ENCODE measurements around the gene LLGL1.

Gene LLGL1

DNA sequence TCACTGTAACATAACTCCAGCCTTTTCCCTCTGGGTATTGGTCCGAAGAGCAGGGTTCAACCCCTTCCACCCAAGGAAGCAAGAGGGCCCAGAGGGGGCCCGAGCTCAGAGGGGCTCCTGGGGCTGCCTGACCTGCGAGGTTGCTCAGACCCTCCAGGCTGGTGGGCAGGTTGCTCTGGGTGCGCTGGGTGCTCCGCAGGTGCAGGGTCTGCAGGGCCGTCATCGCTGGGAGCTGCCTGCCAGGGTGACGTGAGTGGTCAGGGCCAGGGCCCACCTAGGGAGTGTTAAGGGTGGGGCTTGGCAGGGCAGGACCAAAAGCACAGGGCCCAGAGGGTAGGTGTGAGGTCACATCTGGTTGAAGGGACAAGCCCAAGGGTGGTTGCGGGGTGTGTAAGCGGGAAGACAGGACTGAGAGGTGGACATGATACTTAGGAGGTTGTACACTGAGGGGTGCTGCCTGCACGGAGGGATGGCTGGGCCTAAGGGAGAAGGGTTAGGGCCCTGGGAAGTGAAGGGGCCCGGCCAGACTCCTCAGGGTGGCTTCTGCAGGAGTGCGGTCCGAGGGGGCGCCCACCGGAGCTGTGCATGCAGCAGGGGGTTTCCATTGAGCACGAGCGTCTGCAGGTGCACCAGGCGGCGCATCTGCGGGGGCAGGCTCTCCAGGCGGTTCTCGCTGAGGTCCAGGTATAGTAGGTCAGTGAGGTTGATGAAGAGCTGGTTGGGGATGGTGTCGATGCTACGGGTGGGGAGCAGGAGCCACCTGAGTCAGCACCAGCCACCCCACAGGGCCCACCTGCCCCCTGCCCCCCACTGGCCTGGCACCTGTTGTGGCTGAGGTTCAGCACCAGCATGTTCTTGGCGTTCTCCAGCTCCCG, 28.7 kb downstream of the LLGL1 start:
- DNase-seq, result no peak

DNA sequence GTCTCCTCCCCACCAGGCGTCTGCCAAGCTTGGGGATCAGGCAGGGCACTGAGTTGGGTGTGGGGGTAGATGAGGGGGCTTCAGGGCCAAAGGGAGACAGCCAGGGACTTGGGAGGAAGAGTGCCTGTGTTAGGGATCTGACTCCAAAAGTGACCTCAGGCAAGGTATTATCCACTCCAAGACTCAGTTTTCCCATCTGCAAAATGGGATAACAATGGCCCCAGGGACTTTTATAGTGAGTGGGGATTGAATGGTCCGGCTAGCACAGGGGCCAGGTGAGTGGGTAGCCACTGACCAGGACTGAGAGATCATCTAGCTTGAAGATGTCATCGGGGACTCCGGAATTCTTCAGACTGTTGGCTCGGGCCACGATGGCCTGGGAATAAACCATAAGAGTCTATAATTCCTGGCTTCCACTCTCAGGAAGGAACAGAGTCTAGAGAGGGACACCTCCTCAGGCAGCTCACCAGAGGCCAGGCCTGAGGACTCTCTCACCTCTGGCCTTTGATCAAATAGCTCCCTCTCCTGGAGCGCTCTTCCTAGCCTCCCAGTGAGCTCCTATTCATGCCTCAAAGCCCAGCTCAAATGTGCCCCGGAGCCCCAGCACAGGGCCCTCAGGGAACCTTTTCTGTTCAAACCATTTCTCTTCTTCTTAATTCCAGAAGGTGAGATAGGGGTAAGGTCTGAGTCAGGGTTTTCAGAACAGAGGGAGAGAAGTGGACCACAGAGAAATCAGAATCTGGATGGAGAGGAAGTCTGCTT, 29.6 kb downstream of the LLGL1 start:
- no peak for DNase-seq

DNA sequence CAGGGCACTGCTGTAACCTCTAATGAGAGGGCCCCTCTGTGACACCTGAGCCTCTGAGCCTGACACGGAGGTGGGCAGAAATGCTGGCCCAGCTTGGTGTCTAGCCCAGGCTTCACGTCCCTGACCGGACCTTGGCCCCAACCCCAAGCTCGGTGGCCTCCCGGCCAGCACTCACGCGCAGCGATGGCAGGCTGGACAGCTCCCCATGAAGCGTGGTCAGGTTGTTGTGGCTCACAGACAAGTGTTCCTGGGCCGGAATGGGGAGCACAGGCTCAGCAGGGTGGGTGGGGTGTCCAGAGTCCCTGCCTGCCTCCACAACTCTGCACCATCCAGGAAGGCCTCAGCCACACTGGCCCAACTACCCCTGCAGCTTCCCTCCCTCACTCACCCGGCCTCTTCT, 30.9 kb downstream of the LLGL1 start:
- DNase-seq, result no peak

DNA sequence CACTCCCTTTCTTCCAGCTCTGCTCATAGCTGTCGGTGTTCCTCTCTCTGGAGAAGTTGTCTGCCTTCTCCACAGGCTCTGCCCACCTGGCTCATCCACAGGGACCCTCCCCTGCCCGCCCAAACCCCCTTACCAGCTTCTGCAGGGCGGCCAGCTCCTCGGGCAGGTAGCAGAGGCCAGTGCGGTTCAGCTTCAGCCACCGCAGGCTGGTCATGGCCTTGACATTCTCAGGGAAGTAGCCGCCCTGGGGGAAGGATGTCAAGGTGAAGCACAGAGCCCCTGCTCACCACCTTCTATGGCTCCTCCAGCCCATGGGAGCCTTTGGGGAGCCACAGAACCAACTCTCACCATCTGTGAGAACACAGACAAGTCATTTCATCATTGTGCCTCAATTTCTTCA, 31.3 kb downstream of the LLGL1 start:
- no peak for DNase-seq

DNA sequence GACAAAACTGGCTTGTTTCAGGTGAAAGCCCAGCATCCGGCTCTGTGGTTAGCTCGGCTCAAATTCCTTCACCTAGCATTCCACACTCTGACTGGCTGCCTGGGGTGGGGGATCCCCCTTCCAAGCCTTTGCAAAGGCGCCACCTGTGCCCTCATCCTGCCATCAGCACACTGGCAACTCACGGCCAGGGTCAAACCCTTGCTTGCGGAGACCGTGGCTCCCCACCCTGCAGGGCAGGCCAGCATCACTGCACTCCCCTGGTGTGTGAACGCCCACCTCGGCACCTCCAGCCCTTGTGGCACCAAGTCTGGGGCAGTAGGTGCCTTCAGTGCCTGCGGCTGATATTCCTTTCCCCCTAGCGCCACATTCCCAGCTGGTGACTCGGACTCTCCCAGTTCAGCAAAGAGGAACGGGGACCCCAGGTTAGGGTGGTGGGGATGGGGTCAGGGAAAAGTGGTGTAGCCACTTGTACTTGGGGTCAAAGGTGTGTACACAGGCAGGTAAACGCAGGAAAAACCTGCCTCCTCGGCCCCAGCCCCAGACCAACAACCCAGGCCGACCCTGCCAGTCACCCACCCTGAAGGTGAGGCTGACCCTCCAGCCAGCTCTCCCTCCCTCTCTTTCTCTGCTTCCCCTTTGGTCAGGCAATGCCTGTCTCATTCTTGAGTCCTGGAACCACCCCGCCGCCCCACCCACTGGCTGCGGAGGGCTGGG, 32.0 kb downstream of the LLGL1 start:
- DNase-seq, result no peak

DNA sequence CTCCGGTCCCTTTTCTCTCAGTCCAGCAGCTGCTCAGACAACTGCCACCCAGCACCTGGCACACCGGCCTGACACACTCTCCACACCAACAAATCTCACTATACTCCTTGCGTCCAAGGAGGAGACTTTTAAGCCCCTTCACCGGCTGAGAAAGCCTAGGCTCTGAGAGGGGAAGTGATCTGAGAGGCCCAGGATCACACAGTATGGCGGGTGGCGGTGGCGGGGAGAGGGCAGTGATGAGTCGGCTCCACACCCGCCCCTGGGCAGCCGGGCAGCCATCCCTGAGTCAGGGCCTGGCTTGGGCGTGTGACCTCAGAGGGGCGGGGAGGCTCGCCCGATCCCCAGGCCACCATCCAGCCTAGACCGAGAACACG, 32.5 kb downstream of the LLGL1 start:
- DNase-seq, result no peak

DNA sequence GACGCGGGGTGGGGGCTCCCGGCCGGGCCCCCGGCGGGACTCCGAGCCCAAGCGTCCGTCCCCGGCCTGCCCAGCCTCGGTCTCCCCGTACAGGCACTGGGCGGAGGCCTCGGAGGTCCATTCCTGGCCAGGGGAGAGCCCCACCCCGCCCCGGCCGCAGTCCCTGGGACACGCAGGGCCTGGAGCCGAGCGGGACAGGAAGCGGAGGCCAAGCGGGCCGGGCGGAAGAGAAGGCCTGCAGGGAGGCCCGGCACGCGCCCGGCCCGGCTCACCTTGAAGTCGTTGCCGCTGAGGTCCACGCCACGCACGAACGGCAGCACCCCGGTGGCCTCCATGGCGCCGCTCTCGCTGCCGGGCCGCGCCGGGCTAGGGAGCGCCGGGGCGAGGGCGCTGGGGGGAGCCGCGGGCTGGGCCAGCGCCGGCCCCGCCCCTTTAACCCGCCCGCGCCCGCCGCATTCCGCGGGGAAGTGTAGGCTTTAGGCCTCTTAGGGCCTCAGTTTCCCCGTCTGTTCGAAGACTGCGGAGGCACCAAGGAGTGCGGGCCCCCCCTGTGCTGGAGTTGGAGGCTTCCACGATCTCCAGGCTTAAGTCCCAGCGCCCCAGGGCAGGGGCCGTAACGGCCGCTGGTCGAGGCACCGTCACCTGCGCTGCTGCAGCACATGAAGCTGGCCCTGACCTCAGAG, 33.1 kb downstream of the LLGL1 start, which contains the start of gene FLII:
Gene FLII, minus strand, starts transcription at position 383 of the 683 bp plus-strand sequence. Its CDS starts 48 bp downstream, at position 335.
- DNase-seq, result no peak

DNA sequence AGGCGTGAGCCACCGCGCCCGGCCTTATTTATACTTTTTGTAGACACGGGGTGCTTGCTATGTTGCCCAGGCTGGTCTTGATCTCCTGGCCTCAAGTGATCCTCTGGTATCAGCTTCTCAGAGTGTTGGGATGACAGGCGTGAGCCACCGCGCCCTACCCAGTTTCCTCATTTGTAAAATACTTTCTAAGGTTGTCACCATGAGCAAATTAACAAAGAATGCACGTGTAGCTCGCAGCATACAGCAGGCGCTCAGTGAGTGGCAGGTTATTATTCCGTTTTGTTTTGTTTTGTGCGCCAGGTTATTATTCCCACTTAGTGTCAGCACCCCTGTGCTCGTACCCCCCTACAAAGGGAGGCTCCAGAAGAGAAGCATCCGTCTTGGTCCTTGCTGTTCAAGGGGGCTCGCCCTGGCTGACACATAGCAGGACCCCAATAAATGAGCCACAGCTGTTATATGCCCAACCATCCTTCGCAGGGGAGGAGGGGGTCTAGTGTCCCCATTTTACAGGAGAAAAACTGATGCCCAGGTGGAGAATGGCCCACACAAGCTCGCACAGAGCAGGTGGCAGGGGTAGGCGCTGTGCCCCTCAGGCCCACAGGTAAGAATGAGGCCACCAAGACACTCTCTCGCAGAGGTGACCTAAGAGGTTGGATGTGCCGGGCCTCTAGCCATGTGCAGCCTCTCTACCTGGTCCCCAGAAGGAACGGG, 34.3 kb downstream of the LLGL1 start:
- no peak for DNase-seq

DNA sequence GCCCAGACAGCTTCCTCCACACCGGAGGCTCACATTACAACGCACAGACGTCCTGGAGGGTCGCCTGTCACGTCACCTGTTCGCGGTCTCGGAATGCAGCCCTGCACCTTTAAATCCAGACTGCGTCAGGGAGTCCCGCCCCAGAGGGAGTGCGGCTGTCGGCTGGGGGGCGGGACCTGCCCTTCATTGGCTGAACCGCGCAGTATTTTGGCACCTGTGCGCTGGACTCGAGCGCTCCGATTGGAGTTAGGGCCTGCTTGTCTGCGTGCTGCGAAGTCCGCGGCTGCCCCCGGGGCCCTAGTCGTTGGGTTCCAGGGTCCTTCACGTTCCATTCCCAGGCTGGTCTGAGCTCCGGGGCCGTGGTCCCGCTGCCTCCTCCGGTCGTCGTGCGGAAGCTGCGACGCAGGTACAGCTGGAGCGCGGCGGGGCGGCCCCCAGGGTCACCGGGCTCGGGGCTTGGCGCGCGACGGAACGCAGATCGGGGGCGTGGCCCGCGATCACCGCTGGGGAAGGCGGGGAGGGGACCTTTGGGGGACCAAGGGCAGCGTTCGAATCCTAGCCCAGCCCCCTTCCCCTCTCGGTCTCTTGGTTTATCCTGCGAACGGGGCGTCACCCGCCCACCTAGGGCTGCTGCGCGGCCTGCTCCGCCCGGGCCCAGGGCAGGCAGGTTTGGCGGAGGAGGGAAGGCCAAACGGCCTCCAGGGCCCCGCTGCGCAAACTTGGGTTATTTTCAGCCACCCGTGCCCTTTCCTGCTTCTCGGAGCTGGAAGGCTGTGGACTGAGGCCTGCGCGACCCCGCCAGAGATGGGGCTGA, 35.1 kb downstream of the LLGL1 start, which contains the start of gene MIEF2:
Gene MIEF2, plus strand, starts transcription at position 331 of the 814 bp plus-strand sequence. CDS start 2,059 bp downstream, outside the sequence.
- DNase-seq, result no peak

DNA sequence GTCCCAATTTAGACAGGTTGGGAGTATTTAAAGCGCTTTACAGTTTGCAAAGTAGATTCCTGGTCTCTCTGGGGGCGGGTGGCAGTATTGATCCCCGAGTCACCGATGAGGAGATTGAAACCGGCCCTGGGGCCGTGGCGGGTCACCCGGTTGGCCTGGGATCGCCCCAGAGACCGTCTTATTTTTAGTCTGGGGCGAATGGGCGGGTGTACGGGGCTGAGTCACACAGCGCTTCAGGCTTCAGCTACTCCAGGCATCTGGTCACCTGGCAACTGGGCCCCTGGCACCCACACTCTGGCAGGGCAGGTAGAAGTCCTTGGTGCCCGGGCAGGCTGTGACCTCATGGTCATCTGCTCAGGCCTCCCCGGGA, 35.7 kb downstream of the LLGL1 start:
- DNase-seq, result no peak

DNA sequence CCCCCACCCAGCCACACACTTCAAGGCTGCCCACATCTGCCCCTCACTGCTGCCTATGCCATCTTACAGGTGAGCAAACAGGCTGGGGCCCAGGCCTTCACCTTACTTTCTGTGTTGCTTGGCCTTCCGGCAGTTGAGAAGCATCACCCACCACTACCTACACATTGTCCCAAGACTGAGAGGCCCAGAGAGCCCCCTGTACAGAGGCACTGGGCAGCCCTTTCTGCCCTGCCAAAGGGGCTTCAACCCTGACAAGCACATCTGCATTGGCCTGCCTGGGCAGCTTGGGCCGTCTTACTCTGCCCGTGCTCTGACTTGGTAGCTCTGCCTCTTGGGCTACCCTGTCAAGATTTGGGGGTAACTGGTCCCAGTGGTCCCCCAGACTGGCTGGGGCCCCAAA, 36.2 kb downstream of the LLGL1 start:
- no peak for DNase-seq

DNA sequence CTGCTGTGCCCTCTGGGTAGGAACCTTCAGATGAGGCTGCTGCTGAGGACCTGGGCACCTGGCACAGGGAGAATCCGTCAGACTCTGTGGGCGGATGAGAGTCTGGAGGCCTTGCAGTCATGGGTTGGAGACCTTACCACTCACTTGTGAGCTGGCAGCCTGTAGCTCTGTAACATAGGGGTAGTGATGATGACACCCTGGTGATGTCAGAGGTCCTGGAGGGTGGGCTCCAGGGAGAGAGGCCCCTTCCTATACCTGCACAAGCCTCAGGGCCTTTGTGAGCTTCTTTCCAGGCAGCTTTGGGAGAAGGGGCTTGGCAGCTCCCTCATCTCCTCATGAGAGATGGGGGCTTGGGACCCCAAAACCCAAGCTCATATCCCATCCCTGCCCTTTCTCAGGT, 36.7 kb downstream of the LLGL1 start:
- no peak for DNase-seq

DNA sequence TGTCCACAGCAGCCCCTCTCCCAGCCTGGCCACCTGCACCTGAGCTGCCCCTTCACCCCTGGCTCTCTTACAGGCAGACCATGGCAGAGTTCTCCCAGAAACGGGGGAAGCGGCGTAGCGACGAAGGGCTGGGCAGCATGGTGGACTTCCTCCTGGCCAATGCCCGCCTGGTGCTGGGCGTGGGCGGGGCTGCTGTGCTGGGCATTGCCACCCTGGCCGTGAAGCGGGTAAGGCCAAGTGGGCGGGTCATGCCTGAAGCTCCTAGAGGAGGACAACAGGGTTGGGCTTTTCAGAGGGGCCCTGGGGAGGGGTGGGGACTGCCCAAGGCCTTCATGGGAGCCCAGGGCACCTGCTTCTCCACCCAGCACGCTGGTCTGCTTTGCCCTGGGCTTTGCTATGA, 37.2 kb downstream of the LLGL1 start:
- no peak for DNase-seq

DNA sequence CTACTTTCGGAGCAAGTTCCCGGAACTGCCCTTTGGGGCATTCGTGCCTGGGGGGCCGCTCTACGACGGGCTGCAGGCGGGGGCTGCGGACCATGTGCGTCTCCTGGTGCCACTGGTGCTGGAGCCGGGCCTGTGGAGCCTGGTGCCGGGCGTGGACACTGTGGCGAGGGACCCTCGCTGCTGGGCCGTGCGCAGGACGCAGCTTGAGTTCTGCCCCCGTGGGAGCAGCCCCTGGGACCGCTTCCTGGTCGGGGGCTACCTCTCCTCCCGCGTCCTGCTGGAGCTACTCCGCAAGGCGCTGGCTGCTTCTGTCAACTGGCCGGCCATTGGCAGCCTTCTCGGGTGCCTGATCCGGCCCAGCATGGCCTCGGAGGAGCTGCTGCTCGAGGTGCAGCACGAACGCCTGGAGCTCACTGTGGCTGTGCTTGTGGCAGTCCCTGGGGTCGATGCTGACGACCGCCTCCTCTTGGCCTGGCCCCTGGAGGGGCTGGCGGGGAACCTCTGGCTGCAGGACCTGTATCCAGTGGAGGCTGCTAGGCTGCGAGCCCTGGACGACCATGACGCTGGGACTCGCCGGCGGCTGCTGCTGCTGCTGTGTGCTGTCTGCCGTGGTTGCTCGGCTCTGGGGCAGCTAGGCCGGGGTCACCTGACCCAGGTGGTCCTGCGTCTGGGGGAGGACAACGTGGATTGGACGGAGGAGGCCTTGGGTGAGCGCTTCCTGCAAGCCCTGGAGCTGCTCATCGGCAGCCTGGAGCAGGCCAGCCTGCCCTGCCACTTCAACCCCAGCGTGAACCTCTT, 38.6 kb downstream of the LLGL1 start:
- no peak for DNase-seq

DNA sequence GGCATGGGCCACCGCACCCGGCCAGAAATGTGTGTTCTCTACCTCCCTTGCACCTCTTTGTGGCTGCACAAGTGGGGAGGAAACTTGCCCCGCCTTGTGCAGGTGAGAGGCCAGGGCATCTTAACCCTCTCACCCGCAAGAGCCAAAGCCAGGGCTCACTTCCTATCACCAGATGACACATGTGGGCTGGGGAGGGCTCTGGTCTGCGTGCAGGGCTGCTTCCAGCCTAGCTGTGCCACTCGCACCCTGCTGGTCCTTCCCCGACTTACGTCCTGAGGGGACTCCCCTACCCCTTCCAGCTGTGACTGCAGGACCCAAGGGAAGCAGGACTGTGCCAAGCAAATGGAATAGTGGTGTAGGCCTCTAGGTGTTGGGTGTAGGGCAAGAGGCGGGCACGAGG, 41.9 kb downstream of the LLGL1 start:
- DNase-seq, result no peak

DNA sequence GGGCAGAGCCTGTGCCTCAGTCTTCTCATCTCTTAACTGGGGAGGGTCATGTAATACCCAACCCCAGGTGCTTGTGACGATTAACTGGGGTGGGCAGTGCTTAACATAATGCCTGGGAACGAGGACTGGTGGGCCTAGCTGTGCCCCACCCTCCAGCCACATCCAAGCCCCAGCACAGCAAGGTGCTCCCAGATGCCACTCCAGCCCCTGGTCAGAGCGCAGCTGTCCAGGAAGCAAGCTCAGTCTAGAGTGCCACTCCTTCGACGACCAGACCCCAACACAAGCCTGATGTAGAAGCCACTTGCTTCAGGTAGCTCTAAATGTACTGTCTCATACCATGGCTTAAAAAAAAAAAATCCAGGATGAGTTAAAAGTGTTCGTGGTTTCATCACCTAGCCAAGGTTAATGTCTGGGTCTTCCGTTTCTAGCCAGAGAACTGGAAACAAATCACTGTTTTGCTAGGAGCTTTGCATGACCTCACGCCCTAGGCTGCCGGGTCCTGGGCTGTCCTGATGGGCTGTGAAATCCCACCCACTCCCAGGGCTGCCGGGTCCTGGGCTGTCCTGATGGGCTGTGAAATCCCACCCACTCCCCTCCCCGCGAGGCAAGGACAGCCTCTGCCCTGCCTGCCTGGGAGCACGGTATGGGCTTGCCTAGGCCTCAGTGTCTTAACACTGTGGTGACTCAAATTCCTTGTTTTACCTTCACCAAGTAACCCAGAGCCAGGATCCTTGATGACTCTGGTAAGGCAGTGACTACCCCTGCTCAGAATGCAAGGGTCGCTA, 42.7 kb downstream of the LLGL1 start:
- DNase-seq, result no peak

DNA sequence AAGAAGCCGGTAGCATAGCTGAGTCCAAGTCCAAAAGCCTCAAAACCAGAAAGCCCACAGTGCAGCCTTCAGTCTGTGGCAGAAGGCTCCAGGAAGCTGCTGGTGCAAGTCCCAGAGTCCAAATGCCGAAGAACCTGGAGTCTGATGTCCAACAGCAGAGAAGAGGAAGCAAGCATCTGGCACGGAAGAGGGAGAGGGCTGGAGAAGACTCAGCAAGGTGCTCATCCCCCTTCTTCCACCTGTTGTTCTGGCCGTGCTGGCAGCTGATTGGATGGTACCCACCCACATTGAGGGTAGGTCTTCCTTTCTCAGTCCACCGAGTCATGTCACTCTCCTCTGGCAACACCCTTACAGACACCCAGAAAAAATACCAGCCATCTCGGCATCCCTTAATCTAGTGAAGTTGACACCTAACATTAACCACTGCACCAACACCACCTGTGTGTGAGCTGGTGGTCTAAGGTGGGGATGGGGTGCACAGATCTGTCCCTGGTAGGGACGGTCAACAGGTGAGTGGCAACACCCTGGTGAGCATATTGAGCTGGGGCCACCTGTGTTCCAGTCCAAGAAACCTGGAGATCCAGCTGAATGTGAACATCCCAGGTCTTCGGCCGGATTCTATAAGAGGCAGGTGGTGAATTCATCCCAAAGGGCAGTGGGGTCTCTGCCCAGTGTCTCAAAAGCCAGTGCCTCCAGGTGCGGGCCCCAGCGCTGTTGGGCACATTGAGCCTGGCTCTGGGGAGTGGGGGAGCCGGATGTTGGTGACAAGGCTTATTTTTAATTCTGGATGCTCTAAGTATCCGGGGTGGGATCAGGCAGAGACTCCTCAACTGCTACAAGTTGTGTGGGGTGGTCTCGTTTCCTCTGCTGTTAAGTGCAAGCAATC, 44.9 kb downstream of the LLGL1 start:
- no peak for DNase-seq

DNA sequence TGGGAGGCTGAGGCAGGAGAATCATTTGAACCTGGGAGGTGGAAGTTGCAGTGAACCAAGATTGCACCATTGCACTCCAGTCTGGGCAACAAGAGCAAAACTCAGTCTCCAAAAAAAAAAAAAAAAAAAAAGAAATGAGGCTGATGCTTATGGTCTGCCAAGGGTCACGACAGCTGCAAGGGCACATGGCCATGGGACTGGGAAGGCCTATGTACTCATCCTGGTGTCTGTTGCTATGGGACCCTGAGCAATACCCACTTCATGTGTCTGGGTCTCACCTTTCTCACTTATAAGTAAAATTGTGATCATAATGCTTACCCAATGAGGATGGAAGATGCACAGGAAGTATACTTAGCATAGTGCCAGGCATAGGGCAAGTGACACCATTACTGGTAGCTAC, 51.6 kb downstream of the LLGL1 start:
- no peak for DNase-seq

DNA sequence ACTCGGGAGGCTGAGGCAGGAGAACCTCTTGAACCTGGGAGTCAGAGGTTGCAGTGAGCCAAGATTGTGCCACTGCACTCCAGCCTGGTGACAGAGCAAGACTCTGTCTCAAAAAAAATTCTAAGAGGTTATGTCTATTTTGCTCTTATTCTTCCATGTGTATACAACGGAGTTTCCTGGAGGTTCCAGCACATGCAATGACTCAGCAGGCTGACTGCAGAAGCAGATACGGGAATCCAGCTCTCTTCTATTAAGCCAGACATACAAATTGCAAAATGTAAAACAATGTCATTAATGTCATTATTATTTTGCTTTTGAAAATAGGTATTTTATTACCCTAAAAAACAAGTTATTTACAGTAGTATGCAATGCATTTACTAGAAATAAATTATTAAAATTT, 53.4 kb downstream of the LLGL1 start:
- DNase-seq, result no peak
